IPS-NIHi7 (cell line): ENCODE results near the gene DLL3.

Experiments
- DNase-seq: peaks from one replicate; pipeline ENCODE4 v3.0.0; 2012; ENCODE audit warnings: mixed read lengths; ENCODE audit errors: extremely low spot score

The DLL3 gene

DNA sequence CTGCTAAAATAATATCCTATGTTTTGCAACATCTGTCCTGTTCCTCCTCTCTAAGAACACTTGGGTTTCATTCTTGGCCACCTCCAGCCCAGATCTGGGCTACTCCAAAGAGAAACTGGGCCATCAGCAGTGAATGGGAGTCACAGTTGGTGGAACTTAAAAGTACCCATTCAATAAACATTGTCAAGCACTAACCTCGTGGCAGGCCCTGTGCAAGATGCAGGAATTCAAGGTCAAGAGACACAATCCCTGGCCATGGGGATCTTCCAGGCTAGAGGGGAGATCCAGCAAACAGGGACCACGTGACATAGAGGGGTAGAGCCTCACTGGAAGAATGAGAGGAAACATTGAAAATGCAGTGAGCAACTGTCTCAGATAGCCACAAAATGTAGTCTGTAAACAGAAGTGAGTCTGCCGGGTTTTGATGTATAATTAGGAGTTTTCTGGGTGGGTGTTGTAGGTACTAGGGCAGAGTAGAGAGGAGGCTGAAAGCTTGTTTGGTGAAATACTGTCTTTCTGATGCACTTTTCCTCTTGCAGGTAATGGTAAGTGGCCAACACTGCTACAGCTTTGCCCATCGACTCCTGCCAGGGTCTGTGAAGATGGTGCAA, 56.1 kb downstream of the DLL3 start:
- DNase-seq: no peak

DNA sequence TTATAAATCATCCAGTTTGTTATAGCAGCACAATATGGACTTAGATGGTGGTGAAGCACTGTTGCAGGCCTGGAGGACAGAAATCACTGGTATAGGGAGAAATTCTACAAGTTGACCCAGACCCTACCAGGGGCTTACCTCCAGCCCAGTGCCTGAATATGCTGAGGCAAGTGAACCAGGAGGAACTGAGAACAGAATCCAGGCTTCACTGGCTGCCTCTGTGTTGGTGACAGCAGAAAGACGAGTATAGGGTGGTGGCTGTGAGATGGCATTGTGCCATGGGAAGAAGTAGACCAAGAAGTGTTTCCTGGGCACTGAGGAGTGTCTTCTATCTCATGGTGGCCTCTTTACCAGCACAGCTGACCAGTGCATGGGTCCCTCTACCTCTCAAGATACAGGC, 57.1 kb downstream of the DLL3 start:
- DNase-seq: no peak
